ENCODE data around the gene TJP3. TPM values are rescaled to one million over a fixed set of nuclear protein-coding genes. Genes with fewer than 3 reads are reported as not detected.

Gene TJP3
- total RNA-seq, 2 donors from 2014 or later, result 297 to 343 TPM

- intact Hi-C loops (cut with DNase I, micrococcal nuclease), result no loop called here
- DNase-seq (no peak), ATAC-seq (no peak)
Observed at GRCh38 chr19:3771906-3772455, 63.8 kb downstream of the TJP3 start, which contains the start of gene RAX2. RAX2 (minus strand) TSS chr19:3772228; CDS start chr19:3771742, 486 bp downstream.

GRCh38 chr19:3773814-3774515 lies 65.8 kb downstream of the TJP3 start:
- ATAC-seq, result no peak
- intact Hi-C loops (cut with DNase I, micrococcal nuclease), result no loop called here
- DNase-seq, result no peak

GRCh38 chr19:3774621-3775373 lies 66.6 kb downstream of the TJP3 start:
- DNase-seq (no peak), ATAC-seq (no peak)
- intact Hi-C loops (cut with DNase I, micrococcal nuclease), result no loop called here

- intact Hi-C loops (cut with DNase I, micrococcal nuclease), result no loop called here
- no peak for DNase-seq
- ATAC-seq, result no peak
Observed at GRCh38 chr19:3775374-3775711, 67.2 kb downstream of the TJP3 start.

- intact Hi-C loops (cut with DNase I, micrococcal nuclease), result no loop called here
- no peak for ATAC-seq
- no peak for DNase-seq
Observed at GRCh38 chr19:3775831-3776230, 67.6 kb downstream of the TJP3 start.

GRCh38 chr19:3776479-3777040 lies 68.4 kb downstream of the TJP3 start:
- intact Hi-C loops (cut with DNase I, micrococcal nuclease), result no loop called here
- ATAC-seq (no peak), DNase-seq (no peak)

- ATAC-seq (no peak), DNase-seq (no peak)
- intact Hi-C loops (cut with DNase I, micrococcal nuclease), result no loop called here
Observed at GRCh38 chr19:3778104-3778867, 70.1 kb downstream of the TJP3 start.

- ATAC-seq (no peak), DNase-seq (no peak)
- intact Hi-C loops (cut with DNase I, micrococcal nuclease), result no loop called here
Observed at GRCh38 chr19:3778899-3779723, 70.9 kb downstream of the TJP3 start.

- ATAC-seq (no peak), DNase-seq (no peak)
- intact Hi-C loops (cut with DNase I, micrococcal nuclease), result no loop called here
Observed at GRCh38 chr19:3780786-3781304, 72.7 kb downstream of the TJP3 start.

GRCh38 chr19:3781603-3782002 lies 73.4 kb downstream of the TJP3 start:
- intact Hi-C loops (cut with DNase I, micrococcal nuclease), result no loop called here

GRCh38 chr19:3782330-3782729 lies 74.1 kb downstream of the TJP3 start:
- DNase-seq (no peak), ATAC-seq (no peak)
- intact Hi-C loops (cut with DNase I, micrococcal nuclease), result no loop called here

More at GRCh38 chr19:3781603-3782002, 73.4 kb downstream of the TJP3 start:
- DNase-seq, result no peak
- ATAC-seq, result no peak

- intact Hi-C loops (cut with DNase I, micrococcal nuclease), result no loop called here
Observed at GRCh38 chr19:3782903-3783302, 74.7 kb downstream of the TJP3 start.

GRCh38 chr19:3783660-3784584 lies 75.7 kb downstream of the TJP3 start:
- intact Hi-C loops (cut with DNase I, micrococcal nuclease), result no loop called here
- DNase-seq (no peak), ATAC-seq (no peak)

More at GRCh38 chr19:3782903-3783302, 74.7 kb downstream of the TJP3 start:
- DNase-seq (no peak), ATAC-seq (no peak)

- intact Hi-C loops (cut with DNase I, micrococcal nuclease), result no loop called here
- DNase-seq, result no peak
Observed at GRCh38 chr19:3784607-3785450, 76.6 kb downstream of the TJP3 start.

GRCh38 chr19:3785451-3785937 lies 77.3 kb downstream of the TJP3 start:
- intact Hi-C loops (cut with DNase I, micrococcal nuclease), result no loop called here
- DNase-seq, result no peak
- no peak for ATAC-seq

More at GRCh38 chr19:3784607-3785450, 76.6 kb downstream of the TJP3 start:
- ATAC-seq, result no peak

Measured in left colon (tissue), 2 donors.